Thymus (tissue), 14 donors: ENCODE results near the gene MSMB. TPM values are rescaled to one million over a fixed set of nuclear protein-coding genes. Genes with fewer than 3 reads are reported as not detected.
"Not testable (repeated sequence)": the region's sequence is repeated elsewhere in the genome, so short reads cannot be mapped to it uniquely, and the experiment has no call there.

ENCODE experiments used
- DNase-seq, 9 donors: peaks; one replicate each; pipeline ENCODE4 v3.0.0-alpha.2; 2013; ENCODE audit warnings: low spot score in 9 of 9, low read depth in 6 of 9, missing footprints in 1 of 9
- H3K27ac ChIP-seq, 2 donors: one replicate each; pipeline ENCODE4 v1.5.1; 2013; ENCODE audit warnings: control low read depth in 1 of 2, low read depth in 1 of 2, low read length in 1 of 2, mild to moderate bottlenecking in 1 of 2, moderate library complexity in 1 of 2
- H3K27me3 ChIP-seq, 2 donors: one replicate each; pipeline ENCODE4 v1.5.1; 2013; ENCODE audit warnings: low read length in 1 of 2; ENCODE audit not compliant: control insufficient read depth in 2 of 2, insufficient read depth in 1 of 2
- H3K36me3 ChIP-seq, 2 donors: one replicate each; pipeline ENCODE4 v1.5.1; 2013; ENCODE audit warnings: low read length in 1 of 2, mild to moderate bottlenecking in 1 of 2, moderate library complexity in 1 of 2; ENCODE audit not compliant: control insufficient read depth in 2 of 2, insufficient read depth in 2 of 2
- H3K4me1 ChIP-seq, 2 donors: one replicate each; pipeline ENCODE4 v1.5.1; 2013; ENCODE audit warnings: low read length in 2 of 2; ENCODE audit not compliant: control insufficient read depth in 2 of 2, insufficient read depth in 2 of 2
- H3K4me3 ChIP-seq, 2 donors: one replicate each; pipeline ENCODE4 v1.5.1; 2013; ENCODE audit warnings: low read length in 2 of 2, control low read depth in 1 of 2, mild to moderate bottlenecking in 1 of 2
- H3K9me3 ChIP-seq, 2 donors: one replicate each; pipeline ENCODE4 v1.5.1; 2013; ENCODE audit warnings: low read length in 1 of 2, mild to moderate bottlenecking in 1 of 2; ENCODE audit not compliant: control insufficient read depth in 2 of 2, insufficient read depth in 1 of 2
- WGBS: extraction: QIAGEN DNeasy Blood & Tissue Kit; methylation state at CpG from one replicate; pipeline ENCODE4 v1.1.7; 2013; 5-methylcytosine and 5-hydroxymethylcytosine counted together
- long read RNA-seq, 10 donors: transcript quantifications; one replicate each; lab custom pipeline, GENCODE V29; 2026
- polyA plus RNA-seq: library from polyadenylated mRNA; stranded (reverse); fragments of 200-250 nt; gene quantifications from one replicate; pipeline ENCODE4 v1.2.3, GENCODE V29; 2013
- total RNA-seq: library from RNA; stranded (reverse); fragments of 120-200 nt; gene quantifications from one replicate; pipeline ENCODE4 v1.2.4, GENCODE V29; 2013
- donor health status: healthy.

MSMB gene
- total RNA-seq (1.1 TPM), polyA plus RNA-seq (8.6 TPM)
- long read RNA-seq, donor 1, result 0 reads
- long read RNA-seq, donor 2, result 0 reads
- long read RNA-seq, donor 3, result 0 reads
- long read RNA-seq, donor 4, result 0 reads
- long read RNA-seq, donor 5, partial matches to known transcripts, result 0 of 1 reads
- long read RNA-seq, donor 5, other reads (novel, unspliced or antisense), result 0 of 1 reads
- long read RNA-seq, donor 6, result 0 reads
- long read RNA-seq, donor 7, partial matches to known transcripts, result 0 of 1 reads
- long read RNA-seq, donor 7, other reads (novel, unspliced or antisense), result 0 of 1 reads
- long read RNA-seq, donor 8, result 0 reads
- long read RNA-seq, donor 9, result 0 reads
- long read RNA-seq, donor 10, result 0 reads

GRCh38 chr10:46046261-46046660 is at the start of gene MSMB:
TSS of gene MSMB (minus strand) at chr10:46046269. CDS start at chr10:46046237, 32 bp downstream.
- H3K4me1 ChIP-seq, result peaks cover 7 to 10% of the 10 kb centered on the region in 2 donors
- H3K27me3 ChIP-seq, result no peaks in the 10 kb centered on the region
- no peak within 1 kb of the TSS for H3K27ac ChIP-seq
- no peaks in the 10 kb centered on the region for H3K9me3 ChIP-seq
- no peaks in the 10 kb centered on the region for H3K36me3 ChIP-seq
- 98% methylated on average over 7 of the region's 7 CpGs for WGBS
- no peak within 1 kb of the TSS for H3K4me3 ChIP-seq
- DNase-seq, result no peak

- Histone ChIP-seq H3K4me1 (peaks cover 43 to 72% of the 10 kb centered on the region in 2 donors), H3K36me3 (no peaks in the 10 kb centered on the region), H3K4me3 (peak overlapping the region; percentile 64 to 79), H3K27me3 (no peaks in the 10 kb centered on the region), H3K9me3 (peaks cover 0 to 4% of the 10 kb centered on the region in 2 donors), H3K27ac (peak overlapping the region; percentile 96 to 97)
- DNase-seq, result peak in 4 of 9 donors; percentile 55 to 85 (median 58)
- WGBS, result 47% methylated on average over 15 of the region's 15 CpGs
Observed at GRCh38 chr10:46094931-46095750, 49.1 kb upstream of the MSMB start.

- 39% methylated on average over 6 of the region's 6 CpGs for WGBS
- DNase-seq, result no peak
- Histone ChIP-seq H3K4me1 (peaks cover 43 to 74% of the 10 kb centered on the region in 2 donors), H3K27ac (peak overlapping the region; percentile 96 to 97), H3K27me3 (no peaks in the 10 kb centered on the region), H3K4me3 (peak overlapping the region; percentile 64 to 79), H3K9me3 (peaks cover 0 to 3% of the 10 kb centered on the region in 2 donors), H3K36me3 (no peaks in the 10 kb centered on the region)
Observed at GRCh38 chr10:46094197-46094500, 48.1 kb upstream of the MSMB start.

GRCh38 chr10:46093316-46094196 is 47.5 kb upstream of the MSMB start:
- Histone ChIP-seq H3K4me1 (peaks cover 48 to 79% of the 10 kb centered on the region in 2 donors), H3K27ac (peak overlapping the region; percentile 96 to 97), H3K4me3 (peak overlapping the region; percentile 64 to 79)
- peak in 4 of 9 donors; percentile 57 to 88 (median 78) for DNase-seq
- not testable (repeated sequence) for H3K9me3 ChIP-seq, H3K36me3 ChIP-seq, H3K27me3 ChIP-seq
- 24% methylated on average over 9 of the region's 9 CpGs for WGBS

- H3K27ac ChIP-seq, result peak overlapping the region; percentile 96 to 97
- no peaks in the 10 kb centered on the region for H3K36me3 ChIP-seq
- no peaks in the 10 kb centered on the region for H3K27me3 ChIP-seq
- DNase-seq, result peak in 5 of 9 donors; percentile 47 to 88 (median 75)
- peak overlapping the region; percentile 64 to 79 for H3K4me3 ChIP-seq
- H3K4me1 ChIP-seq, result peaks cover 49 to 75% of the 10 kb centered on the region in 2 donors
- H3K9me3 ChIP-seq, result no peaks in the 10 kb centered on the region
- WGBS, result 2% methylated on average over 5 of the region's 5 CpGs
Observed at GRCh38 chr10:46092524-46093081, 46.5 kb upstream of the MSMB start.

GRCh38 chr10:46091828-46092523 is 45.9 kb upstream of the MSMB start:
- H3K27ac ChIP-seq, result peak overlapping the region; percentile 96 to 97
- H3K4me1 ChIP-seq, result peaks cover 43 to 69% of the 10 kb centered on the region in 2 donors
- peak in 2 of 9 donors; percentile 48 to 67 for DNase-seq
- no peaks in the 10 kb centered on the region for H3K36me3 ChIP-seq
- peak overlapping the region; percentile 64 to 79 for H3K4me3 ChIP-seq
- no peaks in the 10 kb centered on the region for H3K27me3 ChIP-seq
- H3K9me3 ChIP-seq, result no peaks in the 10 kb centered on the region
- 7% methylated on average over 12 of the region's 12 CpGs for WGBS

GRCh38 chr10:46091080-46091827 is 45.2 kb upstream of the MSMB start:
- peak in 3 of 9 donors; percentile 63 to 81 (median 68) for DNase-seq
- H3K9me3 ChIP-seq, result no peaks in the 10 kb centered on the region
- no peaks in the 10 kb centered on the region for H3K27me3 ChIP-seq
- WGBS, result 14% methylated on average over 9 of the region's 9 CpGs
- H3K36me3 ChIP-seq, result no peaks in the 10 kb centered on the region
- peak overlapping the region; percentile 64 to 79 for H3K4me3 ChIP-seq
- H3K4me1 ChIP-seq, result peaks cover 35 to 62% of the 10 kb centered on the region in 2 donors
- H3K27ac ChIP-seq, result peak overlapping the region; percentile 96 to 97
